ENCODE results near the gene STRN3. TPM values are rescaled to one million over a fixed set of nuclear protein-coding genes. Genes with fewer than 3 reads are reported as not detected.
"Not testable (repeated sequence)": the region's sequence is repeated elsewhere in the genome, so short reads cannot be mapped to it uniquely, and the experiment has no call there.

STRN3 gene
- total and polyA plus RNA-seq, 2 donors (not counting 1 experiment from before 2014, with no cell fraction given) = 7.7 to 43.9 TPM

- H3K27me3 ChIP-seq (replicated peaks in 1 of 4; ENCODE audit: control extremely low read depth in 1 of 4, control insufficient read depth in 3 of 4, insufficient read depth in 4 of 4, low read length in 3 of 4) = no peaks in the 10 kb centered on the region
- no peak for DNase-seq
- no peak overlapping the region for H2AFZ ChIP-seq (ENCODE audit: insufficient read depth, low read depth, low read length, poor library complexity, severe bottlenecking)
- peaks cover 9 to 12% of the 10 kb centered on the region in 2 donors for H3K4me1 ChIP-seq (ENCODE audit: control insufficient read depth in 2 of 2, insufficient read depth in 2 of 2, low read length in 2 of 2)
- H3K27ac Mint-ChIP-seq = no peak overlapping the region
- H3K27ac ChIP-seq (ENCODE audit: low read length in 2 of 2) = no peak overlapping the region
- ChIA-PET POLR2A (no interaction called here), CTCF (no interaction called here)
- H3K27me3 Mint-ChIP-seq = no peaks in the 10 kb centered on the region
- 100% methylated on average over 1 of the region's 4 CpGs for WGBS (ENCODE audit: insufficient coverage)
- no peaks in the 10 kb centered on the region for H3K9me3 Mint-ChIP-seq (ENCODE audit: insufficient read depth)
- intact Hi-C loops (cut with micrococcal nuclease) = no loop called here
- peaks cover 45% of the 10 kb centered on the region for H3K4me1 Mint-ChIP-seq
- ATAC-seq (ENCODE audit: low read depth) = no peak
- no peaks in the 10 kb centered on the region for H3K36me3 ChIP-seq (replicated peaks in 1 of 2; ENCODE audit: control extremely low read depth in 1 of 2, control insufficient read depth in 1 of 2, extremely low read depth in 1 of 2, insufficient read depth in 2 of 2, low read length in 1 of 2)
- no peak overlapping the region for H3K4me3 ChIP-seq (ENCODE audit: control extremely low read depth in 1 of 5, extremely low read depth in 1 of 5, insufficient read depth in 1 of 5, low read depth in 2 of 5, low read length in 4 of 5)
- H3K9me3 ChIP-seq (ENCODE audit: control extremely low read depth in 1 of 3, control insufficient read depth in 2 of 3, insufficient read depth in 1 of 3, low read length in 2 of 3) = no peaks in the 10 kb centered on the region
- H3K4me3 Mint-ChIP-seq = no peak overlapping the region
- no peak overlapping the region for H3K4me2 ChIP-seq (replicated peaks; ENCODE audit: low read depth, low read length, poor library complexity, severe bottlenecking)
- H4K20me1 ChIP-seq (ENCODE audit: control insufficient read depth, insufficient read depth, low read length, poor library complexity, severe bottlenecking) = peaks cover 50% of the 10 kb centered on the region
- H3K9ac ChIP-seq (ENCODE audit: low read length) = no peak overlapping the region
- TF ChIP-seq CTCF (IDR thresholded peaks at IDR 0.05) = no peak
- TF ChIP-seq EZH2 (IDR thresholded peaks at IDR 0.05; ENCODE audit: borderline replicate concordance, insufficient read depth, low read depth, low read length, poor library complexity, severe bottlenecking) = no peak
- H3K79me2 ChIP-seq (ENCODE audit: control insufficient read depth, insufficient read depth, low read length) = peaks cover 90% of the 10 kb centered on the region
Measured at GRCh38 chr14:30974628-30975027, 51.6 kb downstream of the STRN3 start.

GRCh38 chr14:30972882-30973582, 53.1 kb downstream of the STRN3 start:
- intact Hi-C loops (cut with micrococcal nuclease) = no loop called here
- DNase-seq = no peak
- POLR2A ChIA-PET = no interaction called here
- no peak overlapping the region for H3K9ac ChIP-seq (ENCODE audit: low read length)
- Mint-ChIP-seq H3K4me1 (peaks cover 45% of the 10 kb centered on the region), H3K27ac (no peak overlapping the region), H3K9me3 (ENCODE audit: insufficient read depth) (no peaks in the 10 kb centered on the region), H3K4me3 (no peak overlapping the region), H3K27me3 (no peaks in the 10 kb centered on the region)
- TF ChIP-seq CTCF (IDR thresholded peaks at IDR 0.05) = no peak
- TF ChIP-seq EZH2 (IDR thresholded peaks at IDR 0.05; ENCODE audit: borderline replicate concordance, insufficient read depth, low read depth, low read length, poor library complexity, severe bottlenecking) = no peak
- 100% methylated on average over 6 of the region's 7 CpGs for WGBS (ENCODE audit: insufficient coverage)
- H3K4me3 ChIP-seq (ENCODE audit: control extremely low read depth in 1 of 5, extremely low read depth in 1 of 5, insufficient read depth in 1 of 5, low read depth in 2 of 5, low read length in 4 of 5) = no peak overlapping the region
- no peak overlapping the region for H2AFZ ChIP-seq (ENCODE audit: insufficient read depth, low read depth, low read length, poor library complexity, severe bottlenecking)
- peaks cover 96% of the 10 kb centered on the region for H3K79me2 ChIP-seq (ENCODE audit: control insufficient read depth, insufficient read depth, low read length)
- H4K20me1 ChIP-seq (ENCODE audit: control insufficient read depth, insufficient read depth, low read length, poor library complexity, severe bottlenecking) = peaks cover 54% of the 10 kb centered on the region
- no peaks in the 10 kb centered on the region for H3K36me3 ChIP-seq (replicated peaks in 1 of 2; ENCODE audit: control extremely low read depth in 1 of 2, control insufficient read depth in 1 of 2, extremely low read depth in 1 of 2, insufficient read depth in 2 of 2, low read length in 1 of 2)
- H3K4me2 ChIP-seq (replicated peaks; ENCODE audit: low read depth, low read length, poor library complexity, severe bottlenecking) = no peak overlapping the region
- peaks cover 10 to 12% of the 10 kb centered on the region in 2 donors for H3K4me1 ChIP-seq (ENCODE audit: control insufficient read depth in 2 of 2, insufficient read depth in 2 of 2, low read length in 2 of 2)
- CTCF ChIA-PET = interaction anchor here (0.6 to 1.0 kb wide), 2 partner anchors 30 to 45 kb away, joined by 3 read pairs; no protein-coding TSS in a partner anchor
- no peak for ATAC-seq (ENCODE audit: low read depth)
- peaks cover 0 to 5% (median 0%) of the 10 kb centered on the region in 3 donors for H3K9me3 ChIP-seq (ENCODE audit: control extremely low read depth in 1 of 3, control insufficient read depth in 2 of 3, insufficient read depth in 1 of 3, low read length in 2 of 3)
- no peaks in the 10 kb centered on the region for H3K27me3 ChIP-seq (replicated peaks in 1 of 4; ENCODE audit: control extremely low read depth in 1 of 4, control insufficient read depth in 3 of 4, insufficient read depth in 4 of 4, low read length in 3 of 4)
- H3K27ac ChIP-seq (ENCODE audit: low read length in 2 of 2) = no peak overlapping the region

- CTCF ChIA-PET; ATAC-seq (ENCODE audit: low read depth): not testable (repeated sequence)
Measured at GRCh38 chr14:30972036-30972732, 54.0 kb downstream of the STRN3 start.

More at GRCh38 chr14:30972036-30972732, 54.0 kb downstream of the STRN3 start:
- H3K4me3 Mint-ChIP-seq; H3K27me3 Mint-ChIP-seq; DNase-seq; H3K27ac ChIP-seq (ENCODE audit: low read length in 2 of 2); H3K36me3 ChIP-seq (replicated peaks in 1 of 2; ENCODE audit: control extremely low read depth in 1 of 2, control insufficient read depth in 1 of 2, extremely low read depth in 1 of 2, insufficient read depth in 2 of 2, low read length in 1 of 2); H3K9me3 Mint-ChIP-seq (ENCODE audit: insufficient read depth); POLR2A ChIA-PET; H3K9ac ChIP-seq (ENCODE audit: low read length); H2AFZ ChIP-seq (ENCODE audit: insufficient read depth, low read depth, low read length, poor library complexity, severe bottlenecking); H3K4me2 ChIP-seq (replicated peaks; ENCODE audit: low read depth, low read length, poor library complexity, severe bottlenecking); H3K4me3 ChIP-seq (ENCODE audit: control extremely low read depth in 1 of 5, extremely low read depth in 1 of 5, insufficient read depth in 1 of 5, low read depth in 2 of 5, low read length in 4 of 5); H3K27ac Mint-ChIP-seq; intact Hi-C loops (cut with micrococcal nuclease); H3K27me3 ChIP-seq (replicated peaks in 1 of 4; ENCODE audit: control extremely low read depth in 1 of 4, control insufficient read depth in 3 of 4, insufficient read depth in 4 of 4, low read length in 3 of 4): not testable (repeated sequence)
- Histone ChIP-seq H3K79me2 (ENCODE audit: control insufficient read depth, insufficient read depth, low read length) (peaks cover 96% of the 10 kb centered on the region), H3K9me3 (ENCODE audit: control extremely low read depth in 1 of 3, control insufficient read depth in 2 of 3, insufficient read depth in 1 of 3, low read length in 2 of 3) (peaks cover 0 to 11% (median 0%) of the 10 kb centered on the region in 3 donors), H4K20me1 (ENCODE audit: control insufficient read depth, insufficient read depth, low read length, poor library complexity, severe bottlenecking) (peaks cover 54% of the 10 kb centered on the region), H3K4me1 (ENCODE audit: control insufficient read depth in 2 of 2, insufficient read depth in 2 of 2, low read length in 2 of 2) (peaks cover 10 to 12% of the 10 kb centered on the region in 2 donors)
- H3K4me1 Mint-ChIP-seq = peaks cover 43% of the 10 kb centered on the region
- WGBS (ENCODE audit: insufficient coverage) = 96% methylated on average over 6 of the region's 11 CpGs

Data from B cell (primary cell).